HepG2 (cell line): ENCODE measurements around the gene ORMDL3. TPM values are rescaled to one million over a fixed set of nuclear protein-coding genes. Genes with fewer than 3 reads are reported as not detected.

Experiments
- ATF7-NPFF ChIP-seq: sonication (generic); formaldehyde crosslinking; IDR thresholded peaks from 2 replicates; pipeline ENCODE4 v1.8.1; 2023; ENCODE audit warnings: mild to moderate bottlenecking, low read depth, missing genetic modification reagents, moderate library complexity
- ATM ChIP-seq: fragments of 450-650 bp; IDR thresholded peaks from 2 replicates; pipeline ENCODE4 v1.7.1; 2017; ENCODE audit warnings: mild to moderate bottlenecking, borderline replicate concordance
- BCL6 ChIP-seq: IDR thresholded peaks from 2 replicates; pipeline ENCODE4 v1.6.1; 2016; ENCODE audit warnings: missing genetic modification reagents, missing compliant biosample characterization
- CENPBD1 ChIP-seq: sonication (generic); formaldehyde crosslinking; IDR thresholded peaks from 2 replicates; pipeline ENCODE4 v1.8.0; 2022; ENCODE audit warnings: missing genetic modification reagents, low read depth, mild to moderate bottlenecking, borderline replicate concordance
- ETV6 ChIP-seq: sonication (generic); formaldehyde crosslinking; conservative IDR thresholded peaks from 2 replicates; pipeline ENCODE4 v1.4.0; 2020; ENCODE audit warnings: missing genetic modification reagents
- GFI1 ChIP-seq: sonication (generic); formaldehyde crosslinking; IDR thresholded peaks from 2 replicates; pipeline ENCODE4 v1.5.0; 2020; ENCODE audit warnings: missing genetic modification reagents, mild to moderate bottlenecking, borderline replicate concordance
- HIC2 ChIP-seq: sonication (generic); formaldehyde crosslinking; IDR thresholded peaks from 2 replicates; pipeline ENCODE4 v1.9.0; 2022; ENCODE audit warnings: low read depth, missing genetic modification reagents
- MAFF ChIP-seq: IDR thresholded peaks from 2 replicates; pipeline ENCODE4 v1.6.1; 2011; ENCODE audit warnings: low read depth, low read length, improper control_type of control experiment
- MATR3 ChIP-seq: sonication (generic); formaldehyde crosslinking; IDR thresholded peaks from 2 replicates; pipeline ENCODE4 v1.4.0; 2020; ENCODE audit warnings: missing genetic modification reagents
- RBM22 ChIP-seq: fragments of 200-400 bp; formaldehyde crosslinking; optimal IDR thresholded peaks from 2 replicates; pipeline ENCODE3; 2017; ENCODE audit warnings: mild to moderate bottlenecking, low read length, moderate library complexity
- SP4 ChIP-seq: sonication (generic); formaldehyde crosslinking; IDR thresholded peaks from 2 replicates; pipeline ENCODE4 v1.8.1; 2023; ENCODE audit warnings: mild to moderate bottlenecking, missing genetic modification reagents
- ZNF350 ChIP-seq: sonication (generic); formaldehyde crosslinking; IDR thresholded peaks from 2 replicates; pipeline ENCODE4 v1.4.0; 2020; ENCODE audit warnings: mild to moderate bottlenecking, low read depth, missing genetic modification reagents, borderline replicate concordance
- ZNF414 ChIP-seq: sonication (generic); formaldehyde crosslinking; IDR thresholded peaks from 2 replicates; pipeline ENCODE4 v1.5.0; 2020; ENCODE audit warnings: missing genetic modification reagents
- ZNF609 ChIP-seq: sonication (generic); formaldehyde crosslinking; IDR thresholded peaks from 2 replicates; pipeline ENCODE4 v1.4.0; 2020; ENCODE audit warnings: mild to moderate bottlenecking, missing genetic modification reagents, borderline replicate concordance
- ZNF691 ChIP-seq: sonication (generic); formaldehyde crosslinking; IDR thresholded peaks from 2 replicates; pipeline ENCODE4 v1.4.0; 2020; ENCODE audit warnings: missing genetic modification reagents, low read depth, mild to moderate bottlenecking, borderline replicate concordance
- ZNF816 ChIP-seq: sonication (generic); formaldehyde crosslinking; IDR thresholded peaks from 2 replicates; pipeline ENCODE4 v1.8.0; 2022; ENCODE audit warnings: missing genetic modification reagents, mild to moderate bottlenecking, borderline replicate concordance
- ZSCAN25 ChIP-seq: sonication (generic); formaldehyde crosslinking; IDR thresholded peaks from 2 replicates; pipeline ENCODE4 v1.8.0; 2022; ENCODE audit warnings: mild to moderate bottlenecking, missing genetic modification reagents
- polyA plus RNA-seq, 8 experiments: library from polyadenylated mRNA; depleted of rRNA in 3 of 8; stranded (reverse) in 7 of 8; unstranded in 1 of 8; fragments of >200 nt; fragmentation: Illumina TruSeq in 4 of 8; extraction: Trizol in 4 of 8; gene quantifications; 2 replicates each; pipeline versions ENCODE4 v1.2.1 to v1.2.3, GENCODE V29; 2011 to 2016; ENCODE audit warnings: low read depth in 4 of 8, missing spikeins in 1 of 8, mixed read lengths in 1 of 8; ENCODE audit not compliant: insufficient read depth in 1 of 8
- total RNA-seq, 5 experiments: library from RNA; depleted of rRNA; stranded (reverse); fragments of >200 nt; fragmentation: Illumina TruSeq; extraction: Trizol; gene quantifications; 2 replicates each; pipeline ENCODE4 v1.2.3, GENCODE V29; 2016; ENCODE audit warnings: low read depth in 1 of 5

ORMDL3 gene
- total and polyA plus RNA-seq, 2 of the 13 experiments (the other 11 are each of a cell fraction or from before 2014, with no cell fraction given) = 181 to 384 TPM

- peak; percentile 52; the same call in 1 of the 2 replicates for TF ChIP-seq ZNF609 (CRISPR knock-in tag)
- no peak for TF ChIP-seq GFI1
- TF ChIP-seq ATF7-NPFF = peak; percentile 59; the same call in 1 of the 2 replicates
- TF ChIP-seq ATM = no peak
- peak; percentile 16; the same call in 1 of the 2 replicates for TF ChIP-seq MAFF
- peak; percentile 87; the same call in 1 of the 2 replicates for TF ChIP-seq HIC2
- TF ChIP-seq ZNF691 = peak; percentile 6; the same call in 1 of the 2 replicates
- 0 out of 2 replicates have a peak, but pooled peaks have one; percentile 20 for TF ChIP-seq ZSCAN25 (CRISPR knock-in tag)
- no peak for TF ChIP-seq MATR3 (CRISPR knock-in tag)
- TF ChIP-seq ZNF350 (CRISPR knock-in tag) = peak; percentile 21; the same call in 1 of the 2 replicates
- TF ChIP-seq ETV6 (CRISPR knock-in tag) = no peak
- peak; percentile 89 for TF ChIP-seq RBM22
- 0 out of 2 replicates have a peak, but pooled peaks have one; percentile 54 for TF ChIP-seq SP4 (CRISPR knock-in tag)
- TF ChIP-seq ZNF816 = no peak; the same call in 1 of the 2 replicates
- peak; percentile 91 for TF ChIP-seq BCL6
- no peak for TF ChIP-seq CENPBD1 (CRISPR knock-in tag)
- peak; percentile 76; the same call in 1 of the 2 replicates for TF ChIP-seq ZNF414 (CRISPR knock-in tag)
Observed at GRCh38 chr17:39920218-39921210, 6.9 kb downstream of the ORMDL3 start (continued).
